HG02798 (cell line): ENCODE measurements around the gene CEACAM3.

Source experiments
- ATAC-seq: cut with Tn5 transposase; IDR thresholded peaks from one replicate; pipeline ENCODE4 v1.9.1; 2021; ENCODE audit warnings: mild to moderate bottlenecking; ENCODE audit not compliant: unreplicated experiment, poor library complexity

CEACAM3 gene

DNA sequence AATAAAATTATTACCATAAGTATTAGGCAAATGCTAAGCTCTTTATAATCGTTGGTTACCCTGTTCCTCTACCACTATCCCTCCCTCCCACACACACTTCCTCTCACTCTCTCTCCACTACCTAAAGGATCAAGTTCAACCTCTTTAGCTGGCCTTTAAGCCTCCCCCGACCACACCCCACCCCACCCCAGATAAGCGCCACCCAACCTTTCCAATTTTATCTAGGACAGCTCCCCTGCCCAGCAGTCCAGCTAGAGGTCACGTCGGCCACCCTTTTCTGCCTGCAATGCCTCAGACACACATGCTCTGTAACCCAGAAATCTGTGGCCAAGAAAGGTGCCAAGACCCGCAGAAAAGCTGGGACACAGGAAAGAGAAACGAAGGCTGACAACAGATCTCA lies 47.0 kb downstream of the CEACAM3 start:
- no peak for ATAC-seq

DNA sequence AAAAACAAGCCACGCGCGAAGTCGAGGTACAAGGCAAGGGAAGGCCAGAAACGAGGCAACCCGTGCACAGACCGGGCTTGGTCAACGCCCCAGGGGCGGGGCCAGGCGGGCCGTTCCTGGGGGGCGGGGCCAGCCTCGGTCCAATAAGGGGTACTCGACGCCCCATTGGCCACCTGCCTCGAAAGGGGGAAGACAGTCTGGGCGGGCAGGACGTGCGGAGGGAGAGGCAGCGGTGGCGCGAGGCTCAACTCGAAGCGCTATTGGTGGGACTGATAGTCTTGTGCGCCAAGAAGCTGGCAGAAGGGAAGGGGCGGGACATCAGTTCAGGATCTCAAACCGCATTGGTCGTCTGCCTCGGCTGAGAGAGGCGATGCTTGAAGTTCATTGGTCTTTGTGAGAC lies 48.2 kb downstream of the CEACAM3 start, which contains the start of gene LYPD4:
Gene LYPD4, minus strand, starts transcription at position 83 of the 400 bp plus-strand sequence. CDS start 5,398 bp downstream, outside the sequence.
- ATAC-seq: no peak

DNA sequence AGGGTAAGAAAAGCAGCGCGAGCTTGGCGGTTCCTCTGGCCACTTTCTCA lies 48.4 kb downstream of the CEACAM3 start, which contains the start of gene DMRTC2:
Gene DMRTC2, plus strand, starts transcription at position 42 of the 50 bp plus-strand sequence. CDS start 2,387 bp downstream, outside the sequence.
- no peak for ATAC-seq

DNA sequence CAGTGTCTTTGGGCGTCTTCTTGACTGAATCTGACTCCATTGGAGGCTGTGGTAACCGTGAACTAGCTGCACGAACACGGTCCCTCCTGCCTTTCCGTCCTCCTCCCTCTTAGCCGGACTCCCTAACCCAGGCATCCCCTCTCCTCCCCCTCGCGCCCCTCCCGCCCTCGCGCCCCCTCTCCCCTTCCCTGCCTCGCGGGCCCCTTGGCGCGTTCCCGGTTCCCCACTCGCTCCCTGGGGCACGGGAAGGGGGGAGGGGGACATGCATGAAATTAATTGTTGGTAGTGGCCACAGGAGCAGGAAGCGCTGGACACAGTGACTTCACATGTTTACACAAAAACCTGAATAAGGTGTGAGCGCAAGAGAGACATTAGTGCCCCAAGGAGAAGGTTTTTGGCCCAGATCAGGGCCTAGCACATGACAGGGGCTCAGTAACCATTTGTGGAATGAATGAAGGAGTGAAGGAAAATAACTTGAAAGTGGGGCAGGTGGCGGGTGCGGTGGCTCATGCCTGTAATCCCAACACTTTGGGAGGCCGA lies 48.7 kb downstream of the CEACAM3 start:
- no peak for ATAC-seq

DNA sequence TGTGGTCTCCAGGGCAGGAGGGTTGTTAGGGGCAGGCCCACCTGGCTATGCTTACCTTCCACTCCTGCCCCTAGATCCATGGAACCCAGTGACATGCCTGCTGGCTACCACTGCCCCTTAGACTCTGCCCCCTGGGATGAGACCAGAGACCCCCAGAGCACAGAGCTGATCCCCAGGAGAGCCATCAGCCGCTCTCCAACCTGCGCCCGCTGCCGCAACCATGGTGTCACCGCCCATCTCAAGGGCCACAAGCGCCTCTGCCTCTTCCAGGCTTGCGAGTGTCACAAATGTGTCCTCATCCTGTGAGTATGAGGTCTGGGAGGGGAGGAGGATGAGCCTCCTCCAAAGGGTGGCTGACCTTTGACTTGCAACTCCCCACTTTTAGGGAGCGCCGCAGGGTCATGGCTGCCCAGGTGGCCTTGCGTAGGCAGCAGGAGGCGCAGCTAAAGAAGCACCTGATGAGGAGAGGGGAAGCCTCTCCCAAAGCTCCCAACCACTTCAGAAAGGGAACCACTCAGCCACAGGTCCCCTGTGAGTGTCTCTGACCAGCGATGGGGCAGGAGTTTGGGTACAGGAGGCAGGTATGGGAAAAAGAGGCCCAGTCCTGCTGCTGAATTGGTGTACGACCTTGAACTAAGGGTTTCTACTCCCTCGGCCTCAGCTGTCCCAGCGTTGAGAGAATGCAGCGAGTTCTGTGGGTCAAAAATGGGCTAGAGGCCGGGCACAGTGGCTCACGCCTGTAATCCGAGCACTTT lies 51.1 kb downstream of the CEACAM3 start:
- ATAC-seq: no peak

DNA sequence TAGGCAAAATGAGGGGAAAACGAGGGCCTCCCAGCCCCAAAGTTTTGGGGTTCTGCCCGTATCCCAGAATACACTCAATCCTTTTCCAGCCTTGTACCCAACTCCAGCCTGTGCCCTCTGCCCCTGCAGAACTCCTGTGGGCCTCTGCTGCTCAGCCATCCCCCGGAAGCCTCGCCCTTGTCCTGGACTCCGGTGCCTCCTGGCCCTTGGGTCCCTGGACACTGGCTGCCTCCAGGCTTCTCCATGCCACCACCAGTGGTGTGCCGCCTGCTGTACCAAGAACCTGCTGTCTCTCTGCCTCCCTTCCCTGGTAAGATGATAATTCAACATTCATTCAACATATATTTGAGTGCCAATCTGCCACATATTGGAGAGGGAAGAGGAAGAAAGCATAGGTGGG lies 52.3 kb downstream of the CEACAM3 start:
- ATAC-seq: no peak

DNA sequence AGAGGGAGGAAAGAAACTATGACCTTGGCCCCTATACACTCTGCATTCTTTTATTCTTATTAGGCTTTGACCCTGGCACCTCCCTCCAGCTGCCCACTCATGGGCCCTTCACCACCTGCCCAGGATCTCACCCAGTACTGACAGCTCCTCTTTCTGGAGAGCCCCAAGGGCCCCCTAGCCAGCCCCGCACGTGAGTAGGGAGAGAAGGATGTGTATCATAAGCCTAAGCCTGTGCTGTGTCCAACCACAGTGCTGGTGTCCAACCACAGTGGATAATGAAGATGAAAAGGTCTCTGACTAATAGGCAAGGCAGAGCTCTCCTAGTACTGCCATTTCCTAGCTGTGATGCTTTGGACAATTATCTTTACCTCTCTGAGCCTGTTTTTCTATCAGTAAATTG lies 52.7 kb downstream of the CEACAM3 start:
- ATAC-seq: no peak

DNA sequence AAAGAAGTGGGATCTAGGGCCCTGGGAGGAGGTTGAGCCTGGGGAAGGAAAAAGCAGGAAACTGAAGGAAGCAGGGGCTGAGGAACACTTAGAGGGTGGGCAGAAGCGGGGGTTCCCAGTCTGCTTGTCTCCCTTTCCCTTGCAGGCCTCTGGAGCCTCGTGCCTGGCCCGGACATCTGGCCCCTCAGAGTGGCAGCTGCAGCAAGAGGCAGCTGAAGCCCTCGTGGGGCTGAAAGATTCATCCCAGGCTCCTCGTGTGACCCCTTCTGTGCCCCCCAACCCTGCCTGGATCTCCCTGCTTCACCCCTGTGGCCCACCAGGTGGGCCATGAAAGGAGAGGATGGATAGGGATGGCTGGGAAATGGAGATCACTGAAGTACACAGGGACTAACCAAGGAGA lies 54.0 kb downstream of the CEACAM3 start:
- no peak for ATAC-seq

DNA sequence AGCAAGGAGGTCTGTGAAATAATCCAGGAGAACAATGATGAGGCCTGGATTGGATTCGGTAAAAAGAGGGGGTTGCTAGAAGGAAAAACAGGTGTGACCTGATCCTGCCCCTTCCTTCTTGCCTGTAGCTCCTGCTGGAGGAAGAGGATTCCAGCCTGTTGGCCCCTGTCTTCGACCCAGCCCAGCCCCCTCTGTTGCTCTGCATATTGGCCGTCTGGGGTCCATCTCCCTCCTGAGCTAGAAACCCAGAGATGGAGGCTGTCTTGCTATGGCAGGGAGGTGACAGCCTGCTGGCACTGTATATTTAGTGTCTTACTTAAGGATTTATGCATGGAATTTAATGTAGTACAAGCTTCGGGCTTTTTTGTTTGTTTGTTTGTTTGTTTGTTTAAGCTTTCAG lies 55.1 kb downstream of the CEACAM3 start:
- no peak for ATAC-seq

DNA sequence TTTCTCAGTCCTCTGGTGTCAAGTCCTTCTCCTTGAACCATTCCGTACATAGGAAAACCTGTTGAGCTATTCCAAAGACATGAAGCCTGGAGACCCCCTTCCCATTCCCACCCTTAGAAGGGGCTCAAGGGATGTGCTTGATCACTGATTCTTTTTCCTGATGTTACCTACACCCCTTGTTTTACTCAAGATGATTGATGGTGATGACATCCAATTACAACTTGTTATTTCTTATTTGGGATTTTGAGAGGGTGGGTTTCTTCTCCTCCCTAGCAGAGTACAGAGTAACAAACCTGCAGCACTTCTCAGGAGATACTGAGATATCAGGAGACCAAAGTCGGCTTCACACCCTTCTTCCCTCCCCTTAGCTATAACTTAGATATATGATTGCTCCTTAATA lies 57.0 kb downstream of the CEACAM3 start:
- no peak for ATAC-seq

DNA sequence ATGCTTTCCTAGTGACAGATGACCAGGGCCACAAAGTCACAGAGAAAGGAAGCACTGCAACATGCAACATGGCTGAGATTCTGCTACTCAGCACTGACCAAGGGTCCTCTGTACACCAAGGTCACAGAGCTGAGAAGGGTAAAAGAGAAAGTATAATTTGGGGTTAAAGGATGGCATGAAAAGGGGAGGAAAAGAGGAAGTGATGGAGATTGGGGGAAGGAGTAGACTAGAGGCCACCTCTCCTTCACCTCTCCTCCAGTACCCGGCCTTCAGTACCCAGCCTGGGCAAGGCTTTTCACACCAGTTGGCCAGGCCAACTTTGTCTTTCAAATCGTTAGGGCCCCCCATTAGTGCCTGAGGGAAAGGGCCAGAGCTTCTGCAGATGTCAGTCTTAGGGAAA lies 57.4 kb downstream of the CEACAM3 start:
- ATAC-seq: no peak

DNA sequence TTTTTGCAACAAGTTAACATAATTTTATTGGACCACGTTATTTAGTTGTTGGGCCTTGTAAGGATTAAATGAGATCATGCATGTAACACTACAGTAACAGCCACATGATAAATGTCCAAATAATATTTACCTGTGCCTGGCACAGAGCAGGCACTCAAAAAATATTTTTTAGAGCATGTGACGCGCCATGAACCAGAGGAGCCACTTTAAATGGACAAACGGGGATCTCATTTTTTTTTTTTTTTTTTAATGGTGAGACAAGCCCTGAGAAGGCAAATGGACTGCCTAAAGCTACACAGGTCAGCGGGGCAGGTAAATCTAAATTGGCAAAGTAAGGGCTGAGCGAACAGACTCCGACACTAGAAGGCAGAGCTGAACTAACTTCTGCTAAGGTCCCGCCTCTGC lies 62.8 kb downstream of the CEACAM3 start:
- ATAC-seq: no peak

DNA sequence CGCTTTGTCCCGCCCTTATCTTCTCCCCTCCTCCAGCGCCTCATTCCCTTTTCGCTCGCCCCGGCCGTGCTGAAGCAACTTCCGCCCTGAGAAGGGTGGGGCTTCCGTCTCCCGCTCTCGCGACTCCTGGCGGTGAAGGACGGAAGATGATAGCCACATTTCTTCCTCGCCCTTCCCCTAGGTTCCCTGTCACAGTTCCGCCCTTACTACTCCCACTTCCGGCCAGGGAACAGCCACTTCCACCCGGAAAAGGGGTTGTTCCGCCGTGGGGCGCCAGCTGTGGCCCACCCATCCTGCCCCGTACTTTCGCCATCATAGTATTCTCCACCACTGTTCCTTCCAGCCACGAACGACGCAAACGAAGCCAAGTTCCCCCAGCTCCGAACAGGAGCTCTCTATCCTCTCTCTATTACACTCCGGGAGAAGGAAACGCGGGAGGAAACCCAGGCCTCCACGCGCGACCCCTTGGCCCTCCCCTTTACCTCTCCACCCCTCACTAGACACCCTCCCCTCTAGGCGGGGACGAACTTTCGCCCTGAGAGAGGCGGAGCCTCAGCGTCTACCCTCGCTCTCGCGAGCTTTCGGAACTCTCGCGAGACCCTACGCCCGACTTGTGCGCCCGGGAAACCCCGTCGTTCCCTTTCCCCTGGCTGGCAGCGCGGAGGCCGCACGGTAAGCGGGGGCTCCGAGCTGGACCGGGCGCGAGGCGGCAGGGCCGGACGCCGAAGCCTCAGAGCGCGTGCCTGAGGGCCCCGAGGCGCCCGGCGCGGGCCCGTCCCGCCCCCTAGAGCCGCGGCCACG lies 63.4 kb downstream of the CEACAM3 start, which contains the start of gene RPS19:
Gene RPS19, plus strand, starts transcription at position 638 of the 801 bp plus-strand sequence. CDS start 520 bp downstream, outside the sequence.
- peak; percentile 84 for ATAC-seq

DNA sequence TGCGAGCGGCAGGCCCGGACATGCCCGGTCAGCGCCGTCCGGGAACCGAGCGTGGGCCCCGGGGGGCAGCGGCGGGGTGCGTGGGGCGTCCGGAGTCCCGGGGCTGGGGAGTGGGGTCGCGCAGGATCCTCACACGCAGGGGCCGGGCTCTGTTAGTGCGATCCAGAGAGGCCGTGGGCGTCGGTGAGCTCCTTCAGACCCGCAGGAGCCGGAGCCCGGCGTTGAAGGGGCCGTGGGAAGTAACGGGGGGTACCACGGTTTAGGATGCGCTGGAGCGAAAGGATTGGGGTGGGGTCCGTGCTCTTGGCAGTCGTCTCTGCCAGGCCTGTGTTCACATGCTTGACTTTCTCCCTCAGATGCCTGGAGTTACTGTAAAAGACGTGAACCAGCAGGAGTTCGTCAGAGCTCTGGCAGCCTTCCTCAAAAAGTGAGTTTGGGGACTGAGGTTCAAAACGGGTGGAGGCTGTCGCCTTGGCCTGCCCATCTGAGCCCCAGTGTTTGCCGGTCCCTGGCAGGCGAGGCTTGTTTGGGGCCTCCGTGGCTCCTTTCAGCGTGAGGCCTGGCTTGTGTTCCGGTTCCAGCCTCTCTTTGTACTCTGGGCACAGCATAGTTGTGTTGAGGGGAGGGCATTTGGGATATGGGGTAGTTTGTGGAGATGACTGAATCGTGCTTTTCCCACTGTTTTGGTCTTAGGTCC lies 64.2 kb downstream of the CEACAM3 start:
- no peak for ATAC-seq
